Activated CD4-positive, CD25-positive, alpha-beta regulatory T cell (primary cell): ENCODE data around the gene CFAP46.
"Not testable (repeated sequence)": the region's sequence is repeated elsewhere in the genome, so short reads cannot be mapped to it uniquely, and the experiment has no call there.

Source experiments
- DNase-seq, 4 experiments: peaks; one replicate each; lab custom pipeline; 2025; lab: John Stamatoyannopoulos, UW

CFAP46 gene

DNA sequence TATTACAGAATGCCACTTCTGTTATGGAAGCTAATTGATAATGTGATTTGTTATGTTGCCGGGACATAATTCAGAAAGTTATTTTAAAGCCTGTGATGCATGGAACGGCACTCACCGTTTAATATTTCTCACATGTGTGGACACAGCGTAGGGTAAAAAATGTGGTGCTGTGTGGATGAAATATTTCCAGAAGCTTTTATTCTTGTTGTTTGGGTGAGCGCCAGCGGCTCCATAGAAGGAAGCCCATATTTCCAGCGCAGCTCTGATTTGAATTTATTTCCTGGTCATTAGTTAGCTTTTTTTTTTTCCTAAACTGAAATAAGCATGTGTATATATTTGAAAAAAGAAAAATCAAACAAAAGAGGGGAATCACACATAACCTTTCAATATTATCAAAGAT is 136.3 kb downstream of the CFAP46 start:
- DNase-seq: no peak

GRCh38 chr10:132805599-132805998 is 136.8 kb downstream of the CFAP46 start:
- no peak for DNase-seq

DNA sequence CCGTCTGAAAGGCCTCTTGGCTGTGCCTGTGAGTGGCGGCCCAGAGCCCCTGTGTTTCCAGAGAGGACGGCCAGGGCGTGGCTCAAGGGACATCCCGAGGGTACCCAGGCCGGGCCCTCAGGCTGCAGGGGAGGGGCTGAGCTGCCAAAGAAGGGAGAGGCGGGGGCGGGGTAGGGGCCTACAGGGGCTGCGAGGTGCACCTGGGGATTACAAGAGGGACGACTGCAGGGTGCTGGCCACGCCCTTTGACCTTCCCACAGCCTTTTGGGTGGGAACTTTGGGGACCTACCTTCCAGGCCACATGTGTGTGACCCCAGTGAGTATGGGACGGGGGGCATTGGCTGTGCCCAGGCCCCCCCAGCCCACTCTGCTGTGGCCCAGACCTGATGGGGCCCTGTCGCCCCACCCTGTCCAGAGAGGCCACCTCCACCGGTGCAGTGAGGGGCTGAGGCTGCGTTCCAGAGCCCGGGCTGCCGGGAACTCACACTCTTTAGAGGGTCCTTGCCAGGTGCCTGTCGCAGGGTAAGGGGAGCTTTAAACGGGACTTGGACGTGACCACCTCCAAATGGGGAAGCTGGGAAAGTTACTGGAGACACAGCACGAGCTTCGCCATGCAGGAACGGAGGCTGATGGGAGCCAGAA is 137.5 kb downstream of the CFAP46 start:
- DNase-seq: no peak

- no peak for DNase-seq
Measured at GRCh38 chr10:132804287-132804686, 138.1 kb downstream of the CFAP46 start.

- DNase-seq: no peak
Measured at GRCh38 chr10:132803416-132804210, 138.8 kb downstream of the CFAP46 start.

DNA sequence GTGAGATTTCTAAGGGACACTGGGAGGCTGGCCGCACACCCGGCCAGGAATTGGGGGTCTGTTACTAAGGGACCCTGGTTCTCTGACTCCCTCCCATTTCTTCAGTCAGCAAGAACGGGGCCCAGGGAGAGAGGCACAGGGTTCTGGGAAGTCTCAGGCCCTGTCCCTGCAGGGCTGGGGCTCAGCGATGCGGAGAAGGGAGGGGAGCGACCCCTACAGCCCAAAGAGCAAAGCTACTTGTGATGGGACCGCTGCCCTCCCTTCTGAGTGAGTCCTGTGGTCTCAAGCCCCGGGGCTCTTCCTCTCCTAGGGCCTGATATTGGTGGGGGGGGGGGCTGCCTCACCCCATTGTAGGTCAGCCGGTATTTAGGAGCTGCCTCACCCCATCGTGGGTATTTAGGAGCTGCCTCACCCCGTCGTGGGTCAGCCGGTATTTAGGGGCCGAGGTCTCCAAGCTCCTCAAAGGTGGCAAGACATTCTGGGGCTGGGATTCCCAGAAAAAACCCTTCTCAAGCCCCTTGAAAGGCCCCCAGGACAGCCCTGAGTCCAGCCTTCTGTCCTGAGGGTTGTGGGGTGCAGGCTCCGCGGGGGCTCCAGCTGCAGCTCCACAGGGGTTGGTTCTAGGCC is 139.6 kb downstream of the CFAP46 start:
- DNase-seq: no peak

DNA sequence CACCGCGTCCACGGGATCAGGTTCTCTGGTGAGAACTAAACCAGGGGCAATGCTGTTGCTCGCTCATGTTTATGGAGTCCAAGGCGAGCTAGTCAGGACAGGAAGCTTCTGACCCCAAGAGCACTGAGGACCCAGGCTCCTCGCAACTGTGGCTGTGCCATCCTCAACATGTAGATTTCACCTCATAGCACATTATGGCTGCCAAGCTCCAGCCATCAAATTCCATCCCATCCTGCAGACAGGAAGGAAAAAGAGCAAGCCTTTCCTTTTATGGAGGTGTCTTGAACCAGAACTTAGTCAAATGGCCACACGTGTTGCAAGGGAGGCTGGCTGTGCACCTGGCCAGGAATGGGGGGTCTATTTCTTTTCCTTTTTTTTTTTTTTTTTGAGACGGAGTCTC is 140.3 kb downstream of the CFAP46 start:
- DNase-seq: no peak

DNA sequence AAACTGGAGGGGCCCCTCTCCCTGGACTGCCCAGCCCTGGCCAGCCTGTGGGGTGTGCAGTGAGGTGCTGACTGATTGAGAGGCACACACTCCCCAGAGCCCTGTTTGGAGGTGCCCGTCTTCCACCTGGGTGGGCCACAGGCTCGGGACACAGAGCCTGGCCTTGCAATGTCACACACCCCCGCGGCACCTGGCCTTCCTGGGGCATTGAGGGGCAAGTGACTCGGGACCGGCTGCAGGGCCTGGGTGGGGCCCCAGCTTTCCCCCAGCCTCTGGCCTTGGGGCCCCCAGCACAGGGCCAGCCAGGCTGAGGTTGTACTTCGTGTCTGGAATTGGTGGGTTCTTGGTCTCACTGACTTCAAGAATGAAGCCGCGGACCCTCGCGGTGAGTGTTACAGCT is 142.5 kb downstream of the CFAP46 start:
- no peak for DNase-seq

GRCh38 chr10:132798876-132799275 is 143.5 kb downstream of the CFAP46 start:
- DNase-seq: no peak

DNA sequence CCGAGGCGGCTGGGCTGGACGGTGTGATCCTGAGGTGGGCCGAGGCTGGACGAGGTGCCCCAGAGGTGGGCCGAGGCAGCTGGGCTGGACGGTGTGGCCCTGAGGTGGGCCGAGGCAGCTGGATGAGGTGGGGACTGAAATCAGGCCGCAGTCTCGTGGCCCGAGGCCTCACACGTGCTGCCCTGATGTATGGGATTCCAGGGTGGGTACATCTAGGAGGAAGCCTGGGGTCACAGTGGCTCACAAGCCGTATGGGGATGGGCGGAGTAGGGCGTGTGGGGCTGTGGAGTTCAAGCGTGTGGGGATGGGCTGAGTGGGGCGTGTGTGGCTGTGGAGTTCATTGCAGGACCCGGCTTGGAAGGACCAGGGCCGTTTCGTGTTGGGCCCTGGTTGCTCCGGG is 144.0 kb downstream of the CFAP46 start:
- no peak for DNase-seq

DNA sequence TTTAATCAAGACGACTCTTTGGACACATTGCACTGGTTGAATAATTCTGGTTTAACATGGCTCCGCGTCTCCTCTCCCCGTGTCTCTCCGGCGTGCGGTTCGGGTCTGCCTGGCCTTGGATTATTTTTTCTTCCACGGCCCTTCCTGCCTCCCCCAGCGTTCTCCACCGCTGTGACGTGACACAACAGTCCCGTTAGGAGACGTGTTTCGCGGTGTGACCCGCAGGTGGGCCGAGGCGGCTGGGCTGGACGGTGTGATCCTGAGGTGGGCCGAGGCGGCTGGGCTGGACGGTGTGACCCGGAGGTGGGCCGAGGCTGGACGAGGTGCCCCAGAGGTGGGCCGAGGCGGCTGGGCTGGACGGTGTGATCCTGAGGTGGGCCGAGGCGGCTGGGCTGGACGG is 144.4 kb downstream of the CFAP46 start:
- DNase-seq: not testable (repeated sequence)

- no peak for DNase-seq
Measured at GRCh38 chr10:132796846-132797245, 145.5 kb downstream of the CFAP46 start.

GRCh38 chr10:132793871-132794849 is 148.2 kb downstream of the CFAP46 start:
- DNase-seq: no peak

DNA sequence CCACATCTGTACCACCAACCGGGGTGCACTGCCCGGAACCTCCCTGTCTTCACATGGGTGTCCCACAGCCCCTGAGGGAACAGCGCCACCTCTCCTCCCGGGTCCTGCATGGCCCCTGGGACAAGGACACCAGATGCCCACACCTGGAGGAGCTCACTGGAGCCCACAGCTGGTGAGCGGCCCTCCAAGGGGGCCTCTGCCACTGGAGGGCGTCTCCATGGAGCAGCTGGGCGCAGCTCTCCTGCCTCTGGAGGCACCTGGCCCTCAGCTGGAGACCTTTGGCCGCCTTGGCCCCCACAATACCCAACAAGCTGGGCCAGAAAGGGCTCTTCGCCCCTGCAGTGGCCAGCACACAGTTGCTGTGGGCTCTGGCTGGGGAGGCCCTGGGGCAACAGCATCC is 149.2 kb downstream of the CFAP46 start:
- DNase-seq: no peak

- DNase-seq: no peak
Measured at GRCh38 chr10:132792796-132793195, 149.6 kb downstream of the CFAP46 start.

DNA sequence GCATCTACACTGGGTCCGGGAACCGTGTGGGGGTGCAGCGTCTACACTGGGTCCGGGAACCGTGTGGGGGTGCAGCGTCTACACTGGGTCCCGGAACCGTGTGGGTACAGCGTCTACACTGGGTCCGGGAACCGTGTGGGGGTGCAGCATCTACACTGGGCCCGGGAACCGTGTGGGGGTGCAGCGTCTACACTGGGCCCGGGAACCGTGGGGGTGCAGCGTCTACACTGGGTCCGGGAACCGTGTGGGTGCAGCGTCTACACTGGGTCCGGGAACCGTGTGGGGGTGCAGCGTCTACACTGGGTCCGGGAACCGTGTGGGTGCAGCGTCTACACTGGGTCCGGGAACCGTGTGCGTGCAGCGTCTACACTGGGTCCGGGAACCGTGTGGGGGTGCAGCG is 150.3 kb downstream of the CFAP46 start:
- DNase-seq: not testable (repeated sequence)

GRCh38 chr10:132790934-132791829 is 151.2 kb downstream of the CFAP46 start:
- no peak for DNase-seq

- no peak for DNase-seq
Measured at GRCh38 chr10:132790470-132790869, 151.9 kb downstream of the CFAP46 start.

DNA sequence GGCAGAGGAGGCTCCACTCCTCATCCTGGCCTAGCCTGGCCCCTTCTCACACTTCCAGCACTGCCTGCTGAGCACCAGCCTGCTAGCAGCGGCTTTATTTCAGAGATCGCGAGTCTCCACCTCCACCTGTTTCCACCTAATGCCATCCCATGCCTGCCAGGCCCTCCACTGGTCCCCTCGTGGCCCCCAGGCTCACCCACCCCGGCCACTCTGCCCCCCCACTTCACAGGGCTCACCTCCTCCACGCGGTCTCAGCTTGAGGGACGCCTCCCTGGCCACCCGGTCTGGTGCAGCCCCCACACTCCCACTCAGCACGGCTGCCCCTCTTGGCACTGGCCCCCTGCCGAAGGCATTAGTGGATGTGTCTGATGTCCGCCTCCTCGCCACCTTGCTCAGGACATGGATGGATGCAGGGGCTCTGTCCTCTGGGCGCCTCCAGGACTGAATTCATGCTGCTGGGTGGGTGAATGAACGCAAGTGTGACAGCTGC is 152.7 kb downstream of the CFAP46 start:
- DNase-seq: no peak

- DNase-seq: no peak
Measured at GRCh38 chr10:132788831-132789219, 153.5 kb downstream of the CFAP46 start.
